CD4-positive, CD25-positive, alpha-beta regulatory T cell (primary cell): Measurements from ENCODE around the gene ATXN2. TPM values are rescaled to one million over a fixed set of nuclear protein-coding genes. Genes with fewer than 3 reads are reported as not detected.
"Not testable (repeated sequence)": the region's sequence is repeated elsewhere in the genome, so short reads cannot be mapped to it uniquely, and the experiment has no call there.

Experiments used
- ATAC-seq, 2 donors: fragments of 150-1000 bp; cut with Tn5 transposase; one replicate each; pipeline ENCODE4 v1.10.0; 2021; ENCODE audit warnings: low read depth in 2 of 2, moderate number of reproducible peaks in 2 of 2, moderate library complexity in 1 of 2
- DNase-seq, 3 donors: peaks; one replicate each; pipeline versions ENCODE4 v3.0.0 to v3.0.0-alpha.2; 2012 to 2022; ENCODE audit warnings: mixed read lengths in 1 of 3
- H3K27ac ChIP-seq: one replicate; pipeline ENCODE4 v1.7.0; 2013; ENCODE audit warnings: mild to moderate bottlenecking, low read length; ENCODE audit not compliant: insufficient read depth, poor library complexity, severe bottlenecking
- H3K27me3 ChIP-seq: one replicate; pipeline ENCODE4 v1.7.0; 2013; ENCODE audit warnings: low read length; ENCODE audit not compliant: control insufficient read depth, insufficient read depth
- H3K36me3 ChIP-seq: one replicate; pipeline ENCODE4 v1.7.0; 2013; ENCODE audit warnings: mild to moderate bottlenecking, low read length, moderate library complexity; ENCODE audit not compliant: control insufficient read depth, insufficient read depth
- H3K4me1 ChIP-seq: 2 replicates; pipeline ENCODE4 v1.7.0; 2013; ENCODE audit warnings: mild to moderate bottlenecking, low read length; ENCODE audit not compliant: insufficient read depth, control insufficient read depth, poor library complexity, severe bottlenecking
- H3K4me3 ChIP-seq: one replicate; pipeline ENCODE4 v1.7.0; 2013; ENCODE audit warnings: low read depth, mild to moderate bottlenecking, low read length, moderate library complexity
- H3K9me3 ChIP-seq, 2 experiments: 1 replicate in 1 of 2; 2 replicates in 1 of 2; pipeline ENCODE4 v1.7.0; 2013; ENCODE audit warnings: low read length in 2 of 2, mild to moderate bottlenecking in 1 of 2, moderate library complexity in 1 of 2; ENCODE audit not compliant: control insufficient read depth in 2 of 2
- H3K27ac Mint-ChIP-seq, 3 donors: one replicate each; pipeline ENCODE4 v1.8.0; 2020 to 2022; ENCODE audit warnings: mild to moderate bottlenecking in 3 of 3, mixed read lengths in 3 of 3, moderate library complexity in 2 of 3
- H3K27me3 Mint-ChIP-seq: one replicate; pipeline ENCODE4 v1.8.0; 2022; ENCODE audit warnings: mild to moderate bottlenecking, mixed read lengths
- H3K36me3 Mint-ChIP-seq: one replicate; pipeline ENCODE4 v1.8.0; 2020; ENCODE audit warnings: mixed read lengths
- H3K4me1 Mint-ChIP-seq, 4 donors: one replicate each; pipeline ENCODE4 v1.8.0; 2020 to 2022; ENCODE audit warnings: mixed read lengths in 4 of 4, mild to moderate bottlenecking in 1 of 4
- H3K4me3 Mint-ChIP-seq, 4 donors: one replicate each; pipeline ENCODE4 v1.8.0; 2020 to 2022; ENCODE audit warnings: mild to moderate bottlenecking in 4 of 4, mixed read lengths in 4 of 4, moderate library complexity in 3 of 4
- H3K9me3 Mint-ChIP-seq, 7 donors: one replicate each; pipeline ENCODE4 v1.8.0; 2020 to 2022; ENCODE audit warnings: mixed read lengths in 7 of 7, mild to moderate bottlenecking in 3 of 7, moderate library complexity in 2 of 7
- polyA plus RNA-seq, 4 donors: library from polyadenylated mRNA; unstranded; fragments of 300-500 nt; fragmentation: Illumina TruSeq; gene quantifications; one replicate each; pipeline ENCODE4 v1.2.3, GENCODE V29; 2021
- total RNA-seq: library from RNA; stranded (reverse); gene quantifications from one replicate; pipeline ENCODE4 v1.2.3, GENCODE V29; 2022

The ATXN2 gene
- total and polyA plus RNA-seq, 5 donors from 2014 or later: 9.7 to 43.1 (median 14.8) TPM

GRCh38 chr12:111605911-111606766 lies 7.0 kb upstream of the ATXN2 start:
- Histone ChIP-seq H3K27ac (no peak overlapping the region), H3K36me3 (no peaks in the 10 kb centered on the region), H3K4me1 (no peaks in the 10 kb centered on the region), H3K4me3 (no peak overlapping the region), H3K9me3 (no peaks in the 10 kb centered on the region), H3K27me3 (no peaks in the 10 kb centered on the region)
- DNase-seq (no peak), ATAC-seq (no peak)
- peaks cover 1% of the 10 kb centered on the region for H3K27me3 Mint-ChIP-seq
- no peak overlapping the region for H3K4me3 Mint-ChIP-seq
- no peaks in the 10 kb centered on the region for H3K9me3 Mint-ChIP-seq
- no peak overlapping the region for H3K27ac Mint-ChIP-seq
- no peaks in the 10 kb centered on the region for H3K36me3 Mint-ChIP-seq
- H3K4me1 Mint-ChIP-seq: no peaks in the 10 kb centered on the region

DNA sequence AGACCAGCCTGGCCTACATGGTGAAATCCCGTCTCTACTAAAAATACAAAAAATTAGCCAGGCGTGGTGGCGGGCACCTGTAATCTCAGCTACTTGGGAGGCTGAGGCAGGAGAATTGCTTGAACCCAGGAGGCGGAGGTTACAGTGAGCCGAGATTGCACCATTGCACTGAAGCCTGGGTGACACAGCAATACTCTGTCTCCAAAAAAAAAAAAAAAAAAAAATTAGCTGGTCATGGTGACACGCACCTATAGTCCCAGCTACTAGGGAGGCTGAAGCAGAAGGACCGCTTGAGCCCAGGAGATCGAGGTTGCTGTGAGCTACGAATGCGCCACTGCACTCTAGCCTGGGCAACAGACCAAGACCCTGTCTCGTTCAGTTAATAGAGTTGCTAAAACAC lies 3.7 kb upstream of the ATXN2 start:
- H3K4me1 ChIP-seq, H3K27ac ChIP-seq, H3K4me3 ChIP-seq, ATAC-seq, H3K9me3 ChIP-seq, H3K9me3 Mint-ChIP-seq, H3K27ac Mint-ChIP-seq, H3K36me3 ChIP-seq, H3K36me3 Mint-ChIP-seq, H3K27me3 ChIP-seq, DNase-seq: not testable (repeated sequence)
- Mint-ChIP-seq H3K4me3 (peak overlapping the region in 1 of 4 donors; percentile 10), H3K27me3 (peaks cover 15% of the 10 kb centered on the region), H3K4me1 (peaks cover 5 to 11% (median 8%) of the 10 kb centered on the region in 4 donors)

GRCh38 chr12:111602348-111602747 lies 3.2 kb upstream of the ATXN2 start:
- no peaks in the 10 kb centered on the region for H3K36me3 Mint-ChIP-seq
- no peak overlapping the region for H3K27ac ChIP-seq
- H3K9me3 ChIP-seq: no peaks in the 10 kb centered on the region
- no peaks in the 10 kb centered on the region for H3K36me3 ChIP-seq
- peaks cover 13% of the 10 kb centered on the region for H3K4me1 ChIP-seq
- peaks cover 17% of the 10 kb centered on the region for H3K27me3 Mint-ChIP-seq
- DNase-seq (no peak), ATAC-seq (no peak)
- no peak overlapping the region for H3K4me3 ChIP-seq
- no peaks in the 10 kb centered on the region for H3K27me3 ChIP-seq
- peak overlapping the region in 2 of 4 donors; percentile 37 to 63 for H3K4me3 Mint-ChIP-seq
- H3K4me1 Mint-ChIP-seq: peaks cover 5 to 15% (median 9%) of the 10 kb centered on the region in 4 donors
- no peaks in the 10 kb centered on the region for H3K9me3 Mint-ChIP-seq
- H3K27ac Mint-ChIP-seq: no peak overlapping the region

- H3K27ac Mint-ChIP-seq: peak overlapping the region in 1 of 3 donors; percentile 46
Observed at GRCh38 chr12:111600986-111601385, 1.9 kb upstream of the ATXN2 start.

DNA sequence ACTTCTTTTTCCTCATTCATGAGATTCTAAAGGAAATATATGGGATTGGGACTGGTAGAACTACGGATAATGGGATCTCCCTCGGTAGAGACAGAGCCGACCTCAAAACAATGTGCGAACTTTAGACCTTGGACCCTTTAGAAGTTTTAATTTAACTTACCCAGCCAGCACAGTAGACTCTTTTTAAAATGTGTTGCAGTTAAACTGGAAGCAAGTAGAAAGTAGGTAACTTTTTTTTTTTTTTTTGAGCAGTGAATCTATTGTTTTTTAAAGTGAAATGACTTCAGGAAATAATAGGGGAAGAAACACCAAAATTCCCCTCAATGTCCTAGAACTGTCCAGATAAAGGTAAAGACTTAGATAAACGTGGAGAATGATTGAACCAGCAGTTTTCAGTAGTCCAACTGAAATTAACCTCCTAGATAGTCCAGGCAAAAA lies 1.1 kb upstream of the ATXN2 start:
- peak overlapping the region; percentile 88 to 94 (median 93) for H3K4me3 Mint-ChIP-seq

More at GRCh38 chr12:111600986-111601385, 1.9 kb upstream of the ATXN2 start:
- Mint-ChIP-seq H3K27me3 (peaks cover 20% of the 10 kb centered on the region), H3K4me3 (peak overlapping the region in 2 of 4 donors; percentile 36 to 94), H3K4me1 (peaks cover 5 to 26% (median 20%) of the 10 kb centered on the region in 4 donors)
- not testable (repeated sequence) for H3K27me3 ChIP-seq, DNase-seq, H3K36me3 ChIP-seq, H3K27ac ChIP-seq, H3K4me3 ChIP-seq, ATAC-seq, H3K36me3 Mint-ChIP-seq, H3K9me3 ChIP-seq, H3K9me3 Mint-ChIP-seq
- H3K4me1 ChIP-seq: peaks cover 23% of the 10 kb centered on the region

GRCh38 chr12:111599453-111600204 lies 514 bp upstream of the ATXN2 start:
- Mint-ChIP-seq H3K9me3 (no peaks in the 10 kb centered on the region), H3K36me3 (no peaks in the 10 kb centered on the region), H3K4me3 (peak overlapping the region; percentile 88 to 94 (median 93)), H3K27ac (peak overlapping the region; percentile 84 to 96 (median 93)), H3K4me1 (peaks cover 10 to 39% (median 29%) of the 10 kb centered on the region in 4 donors), H3K27me3 (peaks cover 20% of the 10 kb centered on the region)
- ATAC-seq (peak; percentile 73 to 81), DNase-seq (peak; percentile 83 to 90 (median 88))
- Histone ChIP-seq H3K9me3 (no peaks in the 10 kb centered on the region), H3K27me3 (no peaks in the 10 kb centered on the region), H3K27ac (peak overlapping the region; percentile 73), H3K36me3 (no peaks in the 10 kb centered on the region), H3K4me3 (peak overlapping the region; percentile 81), H3K4me1 (peaks cover 23% of the 10 kb centered on the region)

More for the DNA sequence above, 1.1 kb upstream of the ATXN2 start:
- no peaks in the 10 kb centered on the region for H3K9me3 Mint-ChIP-seq
- Histone ChIP-seq H3K9me3 (no peaks in the 10 kb centered on the region), H3K4me1 (peaks cover 23% of the 10 kb centered on the region), H3K36me3 (no peaks in the 10 kb centered on the region), H3K27me3 (no peaks in the 10 kb centered on the region), H3K4me3 (peak overlapping the region; percentile 81), H3K27ac (peak overlapping the region; percentile 73)
- ATAC-seq (no peak), DNase-seq (no peak)
- no peaks in the 10 kb centered on the region for H3K36me3 Mint-ChIP-seq
- peaks cover 20% of the 10 kb centered on the region for H3K27me3 Mint-ChIP-seq
- peak overlapping the region; percentile 84 to 96 (median 93) for H3K27ac Mint-ChIP-seq
- peaks cover 5 to 33% (median 24%) of the 10 kb centered on the region in 4 donors for H3K4me1 Mint-ChIP-seq

DNA sequence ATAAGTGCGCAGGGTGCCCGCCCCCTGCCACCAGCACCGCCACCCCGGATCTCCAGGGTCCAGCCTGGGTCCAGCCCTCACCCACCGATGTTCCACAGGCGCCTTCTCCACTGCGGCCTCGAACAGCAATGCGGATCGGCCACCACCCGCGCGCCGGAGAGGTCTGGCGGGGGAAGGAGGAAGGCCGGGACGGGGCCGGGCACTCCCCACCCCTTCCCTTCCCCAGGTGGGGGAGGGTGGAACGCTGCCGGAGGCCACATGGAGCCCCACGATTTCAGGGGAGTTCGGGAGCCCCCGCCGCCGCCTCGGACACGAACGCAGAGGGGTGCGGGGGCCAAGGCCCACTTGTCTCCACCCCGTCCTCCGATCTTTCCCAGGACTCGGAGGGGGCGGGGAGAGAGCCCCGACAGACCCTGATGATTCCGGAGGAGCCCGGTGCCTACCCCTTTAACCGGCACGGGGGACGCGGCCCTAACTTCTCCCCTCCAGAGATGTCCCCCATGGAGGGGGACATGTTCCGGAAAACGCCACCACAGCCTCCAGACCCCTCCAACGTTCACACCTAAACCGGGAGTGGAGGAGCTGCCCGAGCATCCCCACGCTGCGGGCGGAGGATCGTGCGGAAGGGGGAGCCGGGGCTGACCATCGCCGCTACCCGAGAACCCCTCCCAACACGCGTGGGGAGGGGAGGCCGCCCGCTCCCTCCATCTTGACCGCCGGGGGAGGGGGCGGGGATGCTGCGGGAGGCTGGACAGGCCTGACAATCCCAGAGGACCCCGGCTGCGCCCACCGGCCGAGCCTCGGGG lies 1.1 kb downstream of the ATXN2 start:
- H3K36me3 ChIP-seq: no peaks in the 10 kb centered on the region
- H3K27me3 ChIP-seq: no peaks in the 10 kb centered on the region
- H3K27me3 Mint-ChIP-seq: peaks cover 20% of the 10 kb centered on the region
- H3K9me3 ChIP-seq: no peaks in the 10 kb centered on the region
- H3K27ac ChIP-seq: peak overlapping the region; percentile 47
- H3K4me3 Mint-ChIP-seq: peak overlapping the region; percentile 94 to 97 (median 95)
- no peaks in the 10 kb centered on the region for H3K9me3 Mint-ChIP-seq
- peaks cover 23% of the 10 kb centered on the region for H3K4me1 ChIP-seq
- ATAC-seq (no peak), DNase-seq (peak; percentile 9 to 16 (median 14))
- H3K4me3 ChIP-seq: peak overlapping the region; percentile 78
- H3K36me3 Mint-ChIP-seq: no peaks in the 10 kb centered on the region
- peak overlapping the region; percentile 77 to 93 (median 88) for H3K27ac Mint-ChIP-seq
- peaks cover 10 to 54% (median 36%) of the 10 kb centered on the region in 4 donors for H3K4me1 Mint-ChIP-seq
